Uterus (tissue), 2 donors: ENCODE measurements around the gene RASAL1.

Experiments used
- POLR2A ChIP-seq, 2 donors: fragments of 450-650 bp; IDR thresholded peaks; one replicate each; pipeline ENCODE4 v1.6.1; 2016; ENCODE audit warnings: antibody characterized with exemption in 2 of 2, mild to moderate bottlenecking in 1 of 2, moderate library complexity in 1 of 2
- TF ChIP-seq, protein P1 (sequence below), 4 experiments: fragments of 200-600 bp in 2 of 4; fragments of 450-650 bp in 2 of 4; sonication (generic) in 2 of 4; IDR thresholded peaks; one replicate each; pipeline ENCODE4 v1.5.1; 2016 to 2019; ENCODE audit warnings: antibody characterized with exemption in 4 of 4, mild to moderate bottlenecking in 2 of 4, moderate library complexity in 1 of 4

DNA sequence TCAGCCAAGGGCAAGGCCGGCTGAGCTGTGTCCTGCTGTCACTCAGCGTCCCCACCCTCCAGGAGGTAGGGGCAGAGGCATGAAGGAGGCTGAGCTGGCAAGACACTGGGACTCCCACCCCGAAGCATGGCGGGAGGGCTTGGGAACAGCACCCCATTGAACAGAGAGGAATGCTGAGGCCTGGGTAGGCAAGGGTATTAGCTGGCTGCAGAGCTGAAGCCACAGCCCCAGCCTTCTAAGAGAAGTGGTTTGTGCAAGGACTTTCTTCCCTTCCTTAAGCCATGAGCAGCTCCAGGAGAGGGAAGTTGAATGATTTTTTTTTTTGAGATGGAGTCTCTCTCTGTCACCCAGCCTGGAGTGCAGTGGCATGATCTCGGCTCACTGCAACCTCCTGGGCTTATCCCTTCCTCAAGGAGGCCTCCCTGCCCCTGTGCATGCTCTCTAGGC is 7.3 kb upstream of the RASAL1 start:
- TF ChIP-seq, protein P1, sequence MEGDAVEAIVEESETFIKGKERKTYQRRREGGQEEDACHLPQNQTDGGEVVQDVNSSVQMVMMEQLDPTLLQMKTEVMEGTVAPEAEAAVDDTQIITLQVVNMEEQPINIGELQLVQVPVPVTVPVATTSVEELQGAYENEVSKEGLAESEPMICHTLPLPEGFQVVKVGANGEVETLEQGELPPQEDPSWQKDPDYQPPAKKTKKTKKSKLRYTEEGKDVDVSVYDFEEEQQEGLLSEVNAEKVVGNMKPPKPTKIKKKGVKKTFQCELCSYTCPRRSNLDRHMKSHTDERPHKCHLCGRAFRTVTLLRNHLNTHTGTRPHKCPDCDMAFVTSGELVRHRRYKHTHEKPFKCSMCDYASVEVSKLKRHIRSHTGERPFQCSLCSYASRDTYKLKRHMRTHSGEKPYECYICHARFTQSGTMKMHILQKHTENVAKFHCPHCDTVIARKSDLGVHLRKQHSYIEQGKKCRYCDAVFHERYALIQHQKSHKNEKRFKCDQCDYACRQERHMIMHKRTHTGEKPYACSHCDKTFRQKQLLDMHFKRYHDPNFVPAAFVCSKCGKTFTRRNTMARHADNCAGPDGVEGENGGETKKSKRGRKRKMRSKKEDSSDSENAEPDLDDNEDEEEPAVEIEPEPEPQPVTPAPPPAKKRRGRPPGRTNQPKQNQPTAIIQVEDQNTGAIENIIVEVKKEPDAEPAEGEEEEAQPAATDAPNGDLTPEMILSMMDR (IDR thresholded peaks at IDR 0.05): no peak
- no peak for TF ChIP-seq POLR2A (IDR thresholded peaks at IDR 0.05)
